ENCODE data around the gene C4B. TPM values are rescaled to one million over a fixed set of nuclear protein-coding genes. Genes with fewer than 3 reads are reported as not detected.

C4B gene
- total RNA-seq, 1 donor from 2014 or later = 1.2 TPM

DNA sequence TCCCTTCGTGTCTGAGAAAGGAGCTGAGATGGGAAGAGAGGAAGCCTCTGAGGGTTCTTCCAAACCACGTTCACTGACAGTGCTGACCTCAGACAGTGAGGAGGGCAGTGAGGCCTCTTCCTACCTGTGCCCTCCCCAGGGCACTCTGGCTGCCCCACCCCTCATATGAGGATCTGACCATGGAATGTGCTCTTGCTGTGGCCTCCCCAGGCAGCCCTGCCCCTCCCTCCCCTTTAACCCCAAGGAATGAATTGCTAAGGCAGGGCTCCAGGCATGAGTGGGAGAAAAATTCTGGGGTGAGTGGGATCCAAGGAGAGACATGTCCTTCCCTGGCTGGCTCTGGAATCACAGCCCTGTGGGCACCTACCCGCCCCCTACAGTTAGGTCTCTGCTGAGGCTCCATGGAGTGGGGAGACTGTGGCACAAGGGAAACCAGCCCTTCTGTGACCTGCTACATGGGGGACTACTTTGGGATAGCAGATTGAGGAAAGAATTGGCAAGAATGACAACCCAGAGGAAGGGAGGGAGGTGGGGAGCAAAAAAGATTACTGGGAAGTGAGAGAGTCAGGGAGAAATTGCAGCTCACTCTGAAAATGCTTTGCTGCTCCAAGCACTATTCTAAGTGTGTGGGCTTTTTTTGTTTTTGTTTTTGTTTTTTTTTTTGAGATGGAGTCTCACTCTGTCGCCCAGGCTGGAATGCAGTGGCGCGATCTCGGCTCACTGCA, 65.1 kb downstream of the C4B start:
- DNase-seq (ENCODE audit: low read depth) = no peak
- TF ChIP-seq, protein P1, sequence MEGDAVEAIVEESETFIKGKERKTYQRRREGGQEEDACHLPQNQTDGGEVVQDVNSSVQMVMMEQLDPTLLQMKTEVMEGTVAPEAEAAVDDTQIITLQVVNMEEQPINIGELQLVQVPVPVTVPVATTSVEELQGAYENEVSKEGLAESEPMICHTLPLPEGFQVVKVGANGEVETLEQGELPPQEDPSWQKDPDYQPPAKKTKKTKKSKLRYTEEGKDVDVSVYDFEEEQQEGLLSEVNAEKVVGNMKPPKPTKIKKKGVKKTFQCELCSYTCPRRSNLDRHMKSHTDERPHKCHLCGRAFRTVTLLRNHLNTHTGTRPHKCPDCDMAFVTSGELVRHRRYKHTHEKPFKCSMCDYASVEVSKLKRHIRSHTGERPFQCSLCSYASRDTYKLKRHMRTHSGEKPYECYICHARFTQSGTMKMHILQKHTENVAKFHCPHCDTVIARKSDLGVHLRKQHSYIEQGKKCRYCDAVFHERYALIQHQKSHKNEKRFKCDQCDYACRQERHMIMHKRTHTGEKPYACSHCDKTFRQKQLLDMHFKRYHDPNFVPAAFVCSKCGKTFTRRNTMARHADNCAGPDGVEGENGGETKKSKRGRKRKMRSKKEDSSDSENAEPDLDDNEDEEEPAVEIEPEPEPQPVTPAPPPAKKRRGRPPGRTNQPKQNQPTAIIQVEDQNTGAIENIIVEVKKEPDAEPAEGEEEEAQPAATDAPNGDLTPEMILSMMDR (conservative IDR thresholded peaks at IDR 0.05; ENCODE audit: low read depth, low read length) = no peak

DNA sequence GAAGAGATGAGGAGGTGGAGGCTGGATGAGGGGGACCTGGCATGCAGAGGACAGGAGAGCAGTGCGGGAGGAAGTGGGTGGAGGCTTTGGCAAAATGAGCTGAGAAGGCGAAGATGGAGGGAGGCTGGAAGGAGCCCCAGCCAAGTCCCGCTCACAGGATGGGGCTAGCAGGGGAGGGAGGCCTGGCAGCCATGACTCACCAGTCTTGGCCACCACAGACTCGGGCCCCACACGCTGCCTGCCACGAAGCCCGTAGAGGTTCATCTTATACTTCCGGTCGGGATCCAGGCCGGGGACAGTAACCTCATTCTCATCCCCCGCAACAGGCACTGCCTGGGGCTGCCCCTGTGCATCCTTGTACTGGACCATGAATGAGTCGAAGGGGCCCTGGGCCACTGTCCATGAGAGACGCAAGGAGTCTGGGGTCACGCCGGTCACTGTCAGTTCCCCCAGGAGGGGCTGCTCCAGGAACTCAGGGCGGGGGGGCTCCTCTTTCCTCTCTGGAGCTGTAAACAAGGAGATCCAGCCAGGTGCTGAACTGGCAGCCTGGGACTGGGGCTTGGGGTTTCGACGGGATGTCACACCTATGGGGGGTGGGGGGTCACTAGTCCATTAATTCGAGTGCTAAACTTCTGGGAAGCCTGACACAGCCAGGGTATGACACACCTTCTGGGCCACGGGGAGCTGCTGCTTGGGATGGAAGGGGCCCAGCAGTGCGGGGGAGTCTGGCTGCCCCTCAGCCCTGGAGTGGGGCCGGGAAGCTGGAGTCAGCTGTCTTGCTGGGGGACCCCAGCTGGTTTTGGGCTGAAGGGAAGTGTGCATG, 66.8 kb downstream of the C4B start:
- H3K4me3 ChIP-seq (ENCODE audit: low read depth, low read length) = no peak overlapping the region
- TF ChIP-seq, protein P1 (conservative IDR thresholded peaks at IDR 0.05; ENCODE audit: low read depth, low read length) = no peak
- no peak for DNase-seq (ENCODE audit: low read depth)

More for the DNA sequence above, 65.1 kb downstream of the C4B start:
- no peak overlapping the region for H3K4me3 ChIP-seq (ENCODE audit: low read depth, low read length)

DNA sequence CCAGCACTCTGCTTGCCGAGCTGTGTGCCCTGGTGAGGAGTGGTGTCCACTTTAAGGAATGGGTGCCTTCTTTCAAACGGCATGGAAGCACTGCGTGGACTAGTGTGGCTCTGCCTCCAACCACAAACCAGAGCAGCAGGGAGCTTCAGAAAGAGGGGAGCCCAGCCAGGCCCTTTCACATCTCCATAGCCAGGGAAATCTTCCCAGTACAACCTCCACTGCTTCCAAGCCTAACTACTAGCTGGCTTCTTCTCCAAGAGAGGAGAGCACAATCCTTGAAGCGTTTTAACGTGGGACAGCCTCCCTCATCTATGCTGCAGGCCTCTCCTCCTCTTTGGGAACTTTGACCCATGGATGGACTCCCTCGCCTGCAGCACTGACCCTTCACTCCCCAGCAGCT, 67.9 kb downstream of the C4B start:
- no peak for DNase-seq (ENCODE audit: low read depth)

DNA sequence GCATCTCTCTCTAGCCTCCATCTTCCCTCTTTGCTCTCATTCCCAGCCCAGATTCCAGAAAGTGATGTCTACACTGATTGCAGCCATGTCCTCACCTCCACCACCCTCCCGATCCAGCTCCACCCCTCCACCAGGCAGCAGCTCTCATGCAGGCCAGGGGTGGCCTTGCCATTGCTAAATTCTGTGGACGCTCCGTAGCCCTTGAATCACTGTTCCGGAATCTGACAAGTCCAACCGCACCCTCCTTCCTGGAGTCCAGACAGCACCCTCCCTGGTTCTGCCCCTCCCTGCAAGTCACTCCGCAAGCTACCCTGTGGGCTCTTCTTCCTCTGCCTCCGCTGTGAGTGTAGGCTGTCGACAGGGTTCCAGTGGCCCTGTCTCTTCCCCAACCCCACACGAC, 68.3 kb downstream of the C4B start:
- no peak overlapping the region for H3K4me3 ChIP-seq (ENCODE audit: low read depth, low read length)
- DNase-seq (ENCODE audit: low read depth) = no peak
- TF ChIP-seq, protein P1 (conservative IDR thresholded peaks at IDR 0.05; ENCODE audit: low read depth, low read length) = no peak

More for the DNA sequence above, 67.9 kb downstream of the C4B start:
- no peak overlapping the region for H3K4me3 ChIP-seq (ENCODE audit: low read depth, low read length)
- TF ChIP-seq, protein P1 (conservative IDR thresholded peaks at IDR 0.05; ENCODE audit: low read depth, low read length) = no peak

DNA sequence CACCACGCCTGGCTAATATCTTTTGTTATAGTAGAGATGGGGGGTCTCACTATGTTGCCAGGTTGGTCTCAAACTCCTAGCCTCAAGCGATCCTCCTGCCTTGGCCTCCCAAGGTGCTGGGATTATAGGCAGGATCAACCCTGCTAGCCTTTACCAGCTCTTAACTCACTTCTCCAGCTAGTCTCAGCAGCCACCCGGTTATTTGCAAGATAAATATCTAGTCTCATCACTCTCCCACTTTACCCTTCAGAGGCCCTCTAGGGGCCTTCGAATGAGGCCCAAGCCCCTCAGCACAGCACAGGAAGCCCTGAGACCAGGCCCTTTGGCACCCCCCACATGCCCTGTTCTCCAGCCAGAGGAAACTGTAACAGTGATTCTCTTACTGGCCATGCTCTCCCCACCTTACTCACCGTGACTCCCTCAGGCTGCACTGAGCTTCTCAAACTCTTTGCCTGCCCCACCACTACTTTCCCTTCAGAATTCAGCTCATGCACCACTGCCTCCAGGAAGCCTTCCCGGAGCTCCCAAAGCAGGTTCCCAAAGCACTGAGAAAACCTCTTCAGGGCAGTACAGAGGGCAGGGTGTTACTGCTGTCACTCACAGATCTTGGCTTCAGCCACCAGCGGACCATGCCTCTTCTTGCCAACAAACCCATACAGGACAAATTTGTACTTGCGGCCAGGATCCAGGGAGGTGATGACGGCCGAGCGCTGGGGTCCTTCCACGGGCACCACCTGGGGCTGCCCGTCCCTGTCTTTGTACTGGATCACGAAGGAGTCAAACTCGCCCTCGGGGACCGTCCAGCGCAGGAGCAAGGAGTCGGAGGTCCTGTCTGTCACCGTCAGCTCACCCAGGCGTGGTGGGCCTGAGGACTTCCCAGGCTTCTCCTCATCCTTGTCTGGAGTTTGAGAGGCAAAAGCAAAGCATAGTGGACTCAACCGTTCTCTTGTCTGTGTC, 69.5 kb downstream of the C4B start:
- TF ChIP-seq, protein P1 (conservative IDR thresholded peaks at IDR 0.05; ENCODE audit: low read depth, low read length) = no peak

DNA sequence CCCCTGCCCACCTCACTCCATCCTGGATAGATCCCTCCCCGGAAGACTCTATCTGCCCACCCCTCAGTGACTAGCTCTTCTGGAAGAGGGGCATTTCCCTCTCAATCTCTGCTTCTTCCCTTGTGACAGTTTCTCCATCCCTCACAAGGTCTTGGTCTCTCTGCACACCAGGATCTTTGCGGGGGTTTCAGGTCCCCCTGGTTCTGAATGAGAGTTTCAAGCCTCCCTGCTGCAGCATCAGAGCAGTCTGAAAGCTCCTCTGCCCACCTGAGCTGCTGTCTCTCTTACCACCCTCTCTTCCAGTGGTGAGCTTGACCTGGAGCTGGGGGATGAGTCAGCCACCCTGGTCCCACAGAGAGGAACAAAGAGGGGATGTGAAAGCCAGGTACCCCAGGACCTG, 70.2 kb downstream of the C4B start:
- TF ChIP-seq, protein P1 (conservative IDR thresholded peaks at IDR 0.05; ENCODE audit: low read depth, low read length) = no peak
- no peak overlapping the region for H3K4me3 ChIP-seq (ENCODE audit: low read depth, low read length)
- no peak for DNase-seq (ENCODE audit: low read depth)

More for the DNA sequence above, 69.5 kb downstream of the C4B start:
- no peak for DNase-seq (ENCODE audit: low read depth)
- H3K4me3 ChIP-seq (ENCODE audit: low read depth, low read length) = no peak overlapping the region
